Measurements from ENCODE around the gene THRB. TPM values are rescaled to one million over a fixed set of nuclear protein-coding genes. Genes with fewer than 3 reads are reported as not detected.

The THRB gene
- total and polyA plus RNA-seq, 9 of the 15 experiments (the other 6 are each of a cell fraction or from before 2014, with no cell fraction given), result 1.7 to 14.9 (median 6.9) TPM

GRCh38 chr3:24139463-24140412 lies 354.9 kb downstream of the THRB start (continued):
- TF ChIP-seq REST (IDR thresholded peaks at IDR 0.05; ENCODE audit: borderline replicate concordance) (no peak), REST (CRISPR knock-in tag; IDR thresholded peaks at IDR 0.05; ENCODE audit: low read depth) (no peak), SIN3A (IDR thresholded peaks at IDR 0.05; ENCODE audit: borderline replicate concordance in 2 of 2, control insufficient read depth in 1 of 2, low read depth in 2 of 2, low read length in 2 of 2) (no peak), ZNF408 (CRISPR knock-in tag; IDR thresholded peaks at IDR 0.05; ENCODE audit: low read depth) (no peak), THRB (CRISPR knock-in tag; conservative IDR thresholded peaks at IDR 0.05) (no peak), RCOR1 (IDR thresholded peaks at IDR 0.05; ENCODE audit: borderline replicate concordance in 1 of 2, low read depth in 2 of 2, low read length in 2 of 2) (no peak), NR4A1 (CRISPR knock-in tag; IDR thresholded peaks at IDR 0.05) (no peak), NR4A1 (tag; IDR thresholded peaks at IDR 0.05) (no peak), CREB3L1 (IDR thresholded peaks at IDR 0.05; ENCODE audit: borderline replicate concordance, low read depth) (no peak)

All from K562 (cell line).